Kidney epithelial cell (primary cell): ENCODE measurements around the gene MDM2. TPM values are rescaled to one million over a fixed set of nuclear protein-coding genes. Genes with fewer than 3 reads are reported as not detected.

Source experiments
- DNase-seq: peaks from one replicate; pipeline ENCODE4 v3.0.0-alpha.2; 2010; ENCODE audit warnings: low read depth
- H3K27me3 ChIP-seq: 2 replicates; pipeline ENCODE4 v1.6.0; 2011; ENCODE audit warnings: low read length; ENCODE audit not compliant: control insufficient read depth, insufficient read depth
- H3K36me3 ChIP-seq: 2 replicates; pipeline ENCODE4 v1.5.1; 2011; ENCODE audit warnings: low read length; ENCODE audit not compliant: control insufficient read depth, insufficient read depth
- H3K4me3 ChIP-seq: 2 replicates; pipeline ENCODE4 v1.5.1; 2011; ENCODE audit warnings: low read depth, mild to moderate bottlenecking, control low read depth, low read length
- CTCF ChIP-seq: IDR thresholded peaks from 2 replicates; pipeline ENCODE4 v1.5.1; 2011; ENCODE audit warnings: mild to moderate bottlenecking, moderate library complexity, low read length, control low read depth, inconsistent platforms; ENCODE audit not compliant: insufficient read depth, poor library complexity, severe bottlenecking
- total RNA-seq: library from RNA; depleted of rRNA; stranded (reverse); fragments of >200 nt; gene quantifications from 2 replicates; pipeline ENCODE4 v1.2.3, GENCODE V29; 2015

The MDM2 gene
- total RNA-seq, 1 donor from 2014 or later, result 195 TPM

GRCh38 chr12:68792952-68793351 lies 15.0 kb upstream of the MDM2 start:
- DNase-seq, result no peak
- no peaks in the 10 kb centered on the region for H3K36me3 ChIP-seq
- no peaks in the 10 kb centered on the region for H3K27me3 ChIP-seq
- H3K4me3 ChIP-seq, result no peak overlapping the region
- TF ChIP-seq CTCF, result no peak

GRCh38 chr12:68793436-68793835 lies 14.5 kb upstream of the MDM2 start:
- H3K36me3 ChIP-seq, result no peaks in the 10 kb centered on the region
- DNase-seq, result no peak
- no peak overlapping the region for H3K4me3 ChIP-seq
- H3K27me3 ChIP-seq, result no peaks in the 10 kb centered on the region
- TF ChIP-seq CTCF, result no peak

GRCh38 chr12:68793975-68794652 lies 13.9 kb upstream of the MDM2 start:
- H3K36me3 ChIP-seq, result no peaks in the 10 kb centered on the region
- no peak overlapping the region for H3K4me3 ChIP-seq
- DNase-seq, result no peak
- TF ChIP-seq CTCF, result no peak
- H3K27me3 ChIP-seq, result no peaks in the 10 kb centered on the region

GRCh38 chr12:68794653-68795251 lies 13.2 kb upstream of the MDM2 start:
- TF ChIP-seq CTCF, result no peak

GRCh38 chr12:68796399-68796798 lies 11.6 kb upstream of the MDM2 start:
- Histone ChIP-seq H3K36me3 (no peaks in the 10 kb centered on the region), H3K4me3 (no peak overlapping the region), H3K27me3 (no peaks in the 10 kb centered on the region)
- no peak for TF ChIP-seq CTCF
- DNase-seq, result no peak

More at GRCh38 chr12:68794653-68795251, 13.2 kb upstream of the MDM2 start:
- no peak for DNase-seq
- Histone ChIP-seq H3K36me3 (no peaks in the 10 kb centered on the region), H3K4me3 (no peak overlapping the region), H3K27me3 (no peaks in the 10 kb centered on the region)

GRCh38 chr12:68798882-68799234 lies 9.1 kb upstream of the MDM2 start:
- Histone ChIP-seq H3K36me3 (no peaks in the 10 kb centered on the region), H3K4me3 (no peak overlapping the region), H3K27me3 (no peaks in the 10 kb centered on the region)
- no peak for DNase-seq
- TF ChIP-seq CTCF, result no peak
